NAMALWA (cell line): ENCODE data around the gene RFX5.
A peak's percentile ranks its signal among the peaks of the same experiment; 100 is the strongest.
"Not testable (repeated sequence)": the region's sequence is repeated elsewhere in the genome, so short reads cannot be mapped to it uniquely, and the experiment has no call there.

Source experiments
- DNase-seq: peaks from one replicate; pipeline ENCODE4 v3.0.0-alpha.2; 2015; ENCODE audit warnings: low spot score

The RFX5 gene

DNA sequence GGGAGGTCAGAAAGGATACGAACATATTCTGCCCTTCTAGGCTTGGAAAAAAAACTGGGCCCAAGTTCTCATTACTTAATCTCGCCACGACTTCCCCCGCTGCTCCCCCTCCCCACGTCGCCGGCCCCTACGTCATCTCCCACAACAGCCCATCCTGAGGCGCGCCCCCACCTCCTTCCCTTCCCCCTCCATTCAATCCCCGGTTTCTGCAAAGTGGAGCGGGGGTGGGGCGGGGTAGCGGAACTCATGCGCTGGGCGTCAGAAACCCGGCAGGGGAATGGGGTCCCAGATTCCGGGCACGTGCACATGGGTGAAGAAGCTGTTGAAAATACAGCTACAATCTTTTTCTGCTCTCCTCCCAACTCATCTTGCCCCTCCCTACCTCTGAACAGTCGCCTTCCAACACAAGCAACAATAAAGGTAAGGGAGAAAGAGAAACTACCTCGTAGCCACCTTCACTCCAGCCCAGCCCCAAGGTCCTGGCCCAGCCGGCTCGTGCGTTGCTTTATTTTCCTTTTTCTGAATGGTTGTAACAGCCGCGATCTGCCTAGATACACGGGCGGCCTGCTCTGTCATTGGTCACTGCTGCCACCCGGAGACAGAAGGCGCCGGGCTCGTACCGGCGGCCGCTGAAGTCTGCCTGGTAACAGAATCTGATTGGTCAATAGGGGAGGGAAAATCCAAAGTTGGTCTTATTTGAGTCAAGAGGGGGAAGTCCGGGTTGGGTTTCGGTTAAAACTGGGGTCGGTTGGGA, at the start of gene RFX5:
RFX5 (minus strand) TSS at position 484 of the 754 bp plus-strand sequence. CDS start 932 bp downstream, outside the sequence.
- DNase-seq = peak; percentile 100

DNA sequence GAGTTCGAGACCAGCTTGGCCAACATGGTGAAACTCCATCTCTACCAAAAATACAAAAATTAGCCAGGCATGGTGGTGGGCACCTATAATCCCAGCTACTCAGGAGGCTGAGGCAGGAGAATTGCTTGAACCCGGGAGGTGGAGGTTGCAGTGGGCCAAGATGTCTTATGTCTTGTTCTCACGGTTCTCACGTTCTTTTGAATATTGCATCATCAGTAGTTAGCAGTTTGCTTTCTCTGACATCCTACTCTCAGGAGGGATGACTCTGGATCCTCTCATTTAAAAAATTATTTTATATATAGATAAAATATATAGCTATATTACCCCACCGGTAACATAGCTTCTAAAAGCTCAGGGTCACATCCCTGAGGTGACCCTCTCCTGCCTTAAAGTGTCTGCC, 49.2 kb upstream of the RFX5 start:
- DNase-seq = not testable (repeated sequence)

DNA sequence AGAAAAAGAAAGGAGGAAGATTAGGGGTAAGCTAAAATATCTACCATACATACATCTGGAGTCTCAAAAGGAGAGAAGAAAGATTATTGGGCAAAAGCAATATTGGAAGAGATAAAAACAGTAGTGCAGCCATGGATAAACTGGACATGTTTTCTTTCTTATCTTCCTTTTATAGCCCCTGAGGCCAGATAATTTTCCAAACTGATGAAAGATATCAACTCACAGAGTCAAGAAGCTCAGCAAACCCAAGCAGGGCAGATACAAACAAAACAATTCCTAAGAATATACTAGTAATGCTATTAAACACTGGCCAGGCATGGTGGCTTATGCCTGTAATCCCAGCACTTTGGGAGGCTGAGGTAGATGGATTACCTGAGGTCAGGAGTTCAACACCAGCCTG, 46.5 kb upstream of the RFX5 start:
- DNase-seq = no peak

GRCh38 chr1:151391079-151391563, 44.1 kb upstream of the RFX5 start:
- DNase-seq = no peak

- DNase-seq = not testable (repeated sequence)
These were observed 43.4 kb upstream of the RFX5 start for GRCh38 chr1:151390221-151391078.

DNA sequence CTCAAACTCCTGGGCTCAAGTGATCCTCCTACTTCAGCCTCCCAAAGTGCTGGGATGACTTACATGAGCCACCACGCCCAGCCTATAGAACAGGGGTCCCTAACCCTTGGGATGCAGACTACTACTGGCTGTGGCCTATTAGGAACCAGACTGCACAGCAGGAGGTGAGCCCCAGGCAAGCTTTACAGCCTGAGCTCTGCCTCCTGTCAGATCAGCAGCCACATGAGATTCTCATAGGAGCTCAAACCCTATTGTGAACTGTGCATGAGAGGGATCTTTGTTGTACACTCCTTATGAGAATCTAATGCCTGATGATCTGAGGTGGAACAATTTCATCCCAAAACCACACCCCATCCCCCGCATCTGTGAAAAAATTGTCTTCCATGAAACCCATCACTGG, 39.0 kb upstream of the RFX5 start:
- DNase-seq = no peak

DNA sequence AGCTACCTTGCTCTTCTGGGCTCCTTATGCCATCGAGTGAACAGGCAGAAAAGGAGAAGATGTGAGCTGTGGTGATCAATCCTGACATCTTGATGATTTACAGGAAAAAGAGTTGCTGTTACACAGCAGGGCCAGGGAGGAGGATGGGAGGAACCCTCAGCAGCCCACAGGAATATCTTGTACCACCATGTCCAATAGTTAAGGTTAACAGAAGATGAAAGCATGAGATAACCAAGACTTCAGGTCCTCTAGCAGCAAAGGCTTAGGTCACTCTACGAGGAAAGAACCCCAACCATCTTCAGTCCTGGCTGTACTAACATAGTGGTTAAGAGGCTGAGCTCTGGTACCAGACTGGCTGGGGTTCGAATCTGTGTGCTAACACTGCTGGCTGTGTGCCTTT, 37.5 kb upstream of the RFX5 start:
- DNase-seq = no peak

DNA sequence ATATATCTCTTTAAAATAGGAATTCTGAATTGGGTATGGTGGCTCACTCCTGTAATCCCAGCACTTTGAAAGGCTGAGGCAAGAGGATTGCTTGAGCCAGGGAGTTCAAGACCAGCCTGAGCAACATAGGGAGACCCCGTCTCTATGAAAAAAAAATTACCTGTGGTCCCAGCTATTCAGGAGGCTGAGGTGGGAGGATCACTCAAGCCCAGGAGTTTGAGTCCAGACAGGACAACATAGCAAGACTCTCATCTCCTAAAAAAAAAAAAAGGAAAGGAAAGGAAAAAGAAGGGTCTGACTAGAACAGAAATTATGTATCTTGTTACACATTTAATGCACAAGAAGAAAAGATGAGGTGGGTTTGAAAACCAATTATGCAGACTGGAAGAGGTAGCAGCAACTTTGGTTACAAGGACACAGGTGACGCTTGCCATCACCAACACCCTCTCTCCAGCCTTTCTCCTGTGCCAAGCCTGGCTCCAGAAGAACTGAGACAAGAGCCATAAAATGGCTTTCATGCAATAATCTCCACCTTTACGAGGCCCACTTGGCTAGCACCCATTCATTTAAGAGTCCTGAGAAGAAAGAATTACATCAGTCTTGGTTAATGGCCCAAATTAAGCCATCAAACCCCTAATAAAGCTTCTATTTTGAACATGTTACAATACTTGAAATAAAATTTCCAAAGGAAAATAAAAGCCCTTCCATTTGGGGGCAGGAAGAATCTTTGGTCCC, 30.3 kb upstream of the RFX5 start:
- no peak for DNase-seq

DNA sequence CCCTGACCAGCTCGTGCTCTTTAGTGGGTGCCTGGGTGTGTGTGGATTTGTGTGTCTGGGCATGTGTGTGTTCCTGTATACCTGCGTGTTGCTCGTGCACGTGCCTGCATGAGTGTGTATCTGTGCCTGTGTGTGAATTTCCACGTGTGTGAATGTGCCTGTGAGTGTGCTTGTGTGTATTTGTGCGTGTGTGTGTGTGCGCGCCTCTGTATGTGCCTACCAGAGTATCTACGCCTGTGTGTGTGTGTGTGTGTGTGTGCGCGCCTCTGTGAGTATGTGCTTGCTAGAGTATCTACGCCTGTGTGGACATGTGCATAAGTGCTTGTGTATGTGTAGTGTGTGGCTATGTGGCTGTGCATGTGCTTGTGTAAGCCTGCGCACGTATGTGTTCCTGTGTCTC, 26.1 kb upstream of the RFX5 start:
- DNase-seq = no peak

- no peak for DNase-seq
These were observed 25.2 kb upstream of the RFX5 start, which contains the start of gene SELENBP1 for GRCh38 chr1:151372058-151372934. Gene SELENBP1 (minus strand): TSS chr1:151372705. CDS start chr1:151372641, 64 bp downstream.

DNA sequence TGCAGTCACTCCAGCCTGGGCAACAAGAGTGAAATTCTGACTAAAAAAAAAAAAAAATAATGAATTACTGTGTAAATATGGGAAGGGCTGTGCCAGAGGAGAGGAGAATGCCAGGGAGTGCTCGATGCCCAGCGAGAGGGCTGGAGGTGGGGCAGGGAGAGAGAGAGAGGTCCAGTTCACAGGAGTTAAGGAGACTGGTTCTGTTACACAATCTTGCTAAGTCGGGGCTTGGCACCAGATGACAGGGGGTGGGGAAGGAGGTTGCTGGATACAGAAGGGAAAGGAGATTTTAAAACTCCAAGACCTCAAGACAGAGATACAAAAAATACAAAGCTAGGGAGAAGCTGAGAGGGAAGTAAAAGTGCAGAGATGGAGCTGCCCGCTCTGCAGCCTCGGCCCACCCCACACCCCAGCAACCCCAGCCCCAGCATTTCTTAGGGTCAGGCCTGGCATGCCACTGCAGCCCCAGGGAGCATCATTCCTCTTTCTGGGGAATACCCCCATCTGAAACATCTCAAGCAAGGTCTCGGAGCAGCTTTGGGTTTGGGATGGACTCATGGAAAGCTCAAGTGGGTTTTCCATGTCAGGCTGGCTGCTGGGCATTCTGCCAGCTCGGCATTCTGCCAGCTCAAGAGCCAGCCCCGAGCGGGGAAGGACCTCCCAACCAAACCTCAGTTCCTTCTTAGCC, 24.5 kb upstream of the RFX5 start:
- no peak for DNase-seq

GRCh38 chr1:151370211-151370911, 23.3 kb upstream of the RFX5 start:
- no peak for DNase-seq

- DNase-seq = no peak
These were observed 22.6 kb upstream of the RFX5 start for GRCh38 chr1:151369621-151370048.

GRCh38 chr1:151369302-151369610, 22.2 kb upstream of the RFX5 start:
- no peak for DNase-seq

DNA sequence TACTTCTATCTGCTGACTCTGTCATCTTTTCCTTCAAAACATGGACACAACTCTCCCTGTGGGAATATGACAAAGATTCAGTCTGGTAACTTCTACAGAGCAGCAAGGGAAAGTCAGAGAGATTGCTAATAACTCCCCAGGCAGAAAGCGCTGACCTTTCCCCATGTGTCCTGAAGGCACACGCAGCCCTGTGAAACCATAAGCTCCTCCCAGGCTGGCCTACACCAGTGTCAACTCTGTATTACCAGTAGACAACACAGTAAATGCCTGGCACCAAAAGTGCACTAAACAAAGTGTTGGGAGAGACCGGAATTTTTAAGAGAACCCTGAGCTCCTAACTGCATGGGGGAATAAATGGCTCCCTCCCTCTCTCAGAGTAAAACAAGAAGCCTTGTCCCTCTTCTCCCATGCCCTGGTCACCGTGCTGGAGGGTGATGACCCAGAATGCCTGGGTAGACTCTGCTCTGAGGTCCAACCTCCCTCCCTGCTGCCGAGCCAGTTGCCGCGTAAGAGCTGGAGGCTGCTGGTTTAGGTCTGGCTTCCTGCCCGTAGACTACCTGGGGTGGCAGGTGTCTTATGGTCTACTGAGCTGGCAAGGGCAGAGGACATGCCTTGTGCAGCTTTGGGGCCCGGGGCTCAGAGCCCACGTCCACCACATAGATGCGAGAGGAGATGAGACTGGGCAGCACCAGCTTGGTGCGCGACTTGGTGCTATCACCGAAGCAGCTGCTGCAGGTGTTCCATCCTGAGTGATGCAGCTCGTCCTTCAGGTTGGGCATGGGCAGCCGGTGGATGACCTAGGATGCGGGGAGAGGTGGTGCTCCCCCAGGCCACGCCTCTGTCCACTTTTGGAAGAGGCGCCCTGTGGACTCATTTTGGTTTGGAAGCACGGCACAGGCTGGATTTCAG, 21.6 kb upstream of the RFX5 start:
- no peak for DNase-seq

DNA sequence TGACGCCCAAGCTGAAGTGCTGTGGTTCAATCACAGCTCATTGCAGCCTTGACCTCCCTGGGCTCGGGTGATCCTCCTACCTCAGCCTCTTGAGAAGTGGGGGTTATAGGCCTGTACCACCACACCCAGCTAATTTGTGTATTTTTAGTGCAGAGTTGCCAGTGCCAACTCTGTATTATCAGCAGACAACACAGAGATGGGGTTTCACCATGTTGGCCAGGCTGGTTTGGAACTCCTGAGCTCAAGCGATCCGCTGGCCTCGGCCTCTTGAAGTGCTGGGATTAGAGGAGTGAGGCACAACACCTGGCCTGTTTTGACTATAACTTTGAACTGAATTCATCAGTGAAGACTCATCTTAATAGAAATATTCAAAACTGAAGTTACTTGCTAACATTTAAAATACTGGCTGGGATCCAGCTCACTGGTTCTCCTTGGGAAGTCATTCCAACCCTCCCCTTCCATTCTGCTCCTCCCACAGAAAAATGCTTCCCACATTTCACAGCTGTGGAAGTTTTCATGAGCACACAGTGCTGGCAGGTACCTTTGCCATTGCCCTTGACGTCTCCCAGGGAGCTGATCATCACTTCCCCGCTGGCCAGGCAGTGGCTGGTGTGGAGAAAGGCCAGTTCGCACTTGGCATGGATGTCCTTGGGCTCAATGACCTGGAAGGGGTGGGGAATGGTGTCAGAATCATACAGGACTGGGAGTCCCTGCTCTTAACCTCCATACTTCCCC, 20.8 kb upstream of the RFX5 start:
- DNase-seq = no peak

GRCh38 chr1:151364996-151365395, 17.9 kb upstream of the RFX5 start:
- DNase-seq = no peak
